ENCODE measurements around the gene XKR7. TPM values are rescaled to one million over a fixed set of nuclear protein-coding genes. Genes with fewer than 3 reads are reported as not detected.
"Not testable (repeated sequence)": the region's sequence is repeated elsewhere in the genome, so short reads cannot be mapped to it uniquely, and the experiment has no call there.

XKR7 gene
- total RNA-seq, 2 donors from 2014 or later, result 0.26 to 0.33 TPM

DNA sequence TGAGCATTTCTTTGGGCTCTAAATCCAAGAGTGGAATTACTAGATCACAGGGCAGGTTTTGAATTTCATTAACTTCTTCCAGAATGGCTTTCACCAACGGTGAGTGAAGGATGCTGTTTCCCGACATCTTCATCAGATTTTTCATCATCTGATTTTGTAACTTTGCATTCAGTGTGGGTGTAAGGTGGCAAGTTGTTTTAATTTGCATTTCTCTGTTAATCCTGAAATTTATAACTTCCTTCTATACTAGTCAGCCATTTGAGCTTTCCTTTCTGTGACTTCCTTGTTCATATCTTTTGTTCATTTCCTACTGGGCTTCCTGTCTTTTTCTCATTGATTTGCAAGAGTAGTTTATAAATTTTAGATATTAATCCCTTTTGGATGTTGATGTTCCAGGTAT, 65.4 kb downstream of the XKR7 start:
- TF ChIP-seq, protein P1, sequence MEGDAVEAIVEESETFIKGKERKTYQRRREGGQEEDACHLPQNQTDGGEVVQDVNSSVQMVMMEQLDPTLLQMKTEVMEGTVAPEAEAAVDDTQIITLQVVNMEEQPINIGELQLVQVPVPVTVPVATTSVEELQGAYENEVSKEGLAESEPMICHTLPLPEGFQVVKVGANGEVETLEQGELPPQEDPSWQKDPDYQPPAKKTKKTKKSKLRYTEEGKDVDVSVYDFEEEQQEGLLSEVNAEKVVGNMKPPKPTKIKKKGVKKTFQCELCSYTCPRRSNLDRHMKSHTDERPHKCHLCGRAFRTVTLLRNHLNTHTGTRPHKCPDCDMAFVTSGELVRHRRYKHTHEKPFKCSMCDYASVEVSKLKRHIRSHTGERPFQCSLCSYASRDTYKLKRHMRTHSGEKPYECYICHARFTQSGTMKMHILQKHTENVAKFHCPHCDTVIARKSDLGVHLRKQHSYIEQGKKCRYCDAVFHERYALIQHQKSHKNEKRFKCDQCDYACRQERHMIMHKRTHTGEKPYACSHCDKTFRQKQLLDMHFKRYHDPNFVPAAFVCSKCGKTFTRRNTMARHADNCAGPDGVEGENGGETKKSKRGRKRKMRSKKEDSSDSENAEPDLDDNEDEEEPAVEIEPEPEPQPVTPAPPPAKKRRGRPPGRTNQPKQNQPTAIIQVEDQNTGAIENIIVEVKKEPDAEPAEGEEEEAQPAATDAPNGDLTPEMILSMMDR (IDR thresholded peaks at IDR 0.05), result no peak
- no peak for TF ChIP-seq POLR2A (IDR thresholded peaks at IDR 0.05)
- intact Hi-C loops (cut with DNase I), result loop anchor here (5.0 to 10.0 kb wide), 2 partner anchors 179 to 206 kb away; no protein-coding TSS in a partner anchor
- Histone ChIP-seq H3K27ac (no peak overlapping the region), H3K27me3 (peaks cover 0 to 9% of the 10 kb centered on the region in 2 donors), H3K9me3 (no peaks in the 10 kb centered on the region), H3K36me3 (replicated peaks in 1 of 2; ENCODE audit: insufficient read depth in 1 of 2, low read depth in 2 of 2) (no peaks in the 10 kb centered on the region), H3K4me1 (peaks cover 12% of the 10 kb centered on the region), H3K4me3 (no peak overlapping the region)
- DNase-seq (no peak), ATAC-seq (no peak)
- WGBS, 2 donors, result 44 to 53% methylated on average over 2 of the region's 2 CpGs

- H3K4me1 ChIP-seq, result peaks cover 12% of the 10 kb centered on the region
- not testable (repeated sequence) for ATAC-seq; H3K36me3 ChIP-seq (replicated peaks in 1 of 2; ENCODE audit: insufficient read depth in 1 of 2, low read depth in 2 of 2); H3K27ac ChIP-seq; H3K9me3 ChIP-seq; DNase-seq; H3K4me3 ChIP-seq; H3K27me3 ChIP-seq
- 65 to 66% methylated on average over 3 of the region's 3 CpGs for WGBS, 2 donors
- intact Hi-C loops (cut with DNase I), result loop anchor here (5.0 to 10.0 kb wide), 2 partner anchors 179 to 206 kb away; no protein-coding TSS in a partner anchor
Measured at GRCh38 chr20:32033721-32034120, 65.8 kb downstream of the XKR7 start.

DNA sequence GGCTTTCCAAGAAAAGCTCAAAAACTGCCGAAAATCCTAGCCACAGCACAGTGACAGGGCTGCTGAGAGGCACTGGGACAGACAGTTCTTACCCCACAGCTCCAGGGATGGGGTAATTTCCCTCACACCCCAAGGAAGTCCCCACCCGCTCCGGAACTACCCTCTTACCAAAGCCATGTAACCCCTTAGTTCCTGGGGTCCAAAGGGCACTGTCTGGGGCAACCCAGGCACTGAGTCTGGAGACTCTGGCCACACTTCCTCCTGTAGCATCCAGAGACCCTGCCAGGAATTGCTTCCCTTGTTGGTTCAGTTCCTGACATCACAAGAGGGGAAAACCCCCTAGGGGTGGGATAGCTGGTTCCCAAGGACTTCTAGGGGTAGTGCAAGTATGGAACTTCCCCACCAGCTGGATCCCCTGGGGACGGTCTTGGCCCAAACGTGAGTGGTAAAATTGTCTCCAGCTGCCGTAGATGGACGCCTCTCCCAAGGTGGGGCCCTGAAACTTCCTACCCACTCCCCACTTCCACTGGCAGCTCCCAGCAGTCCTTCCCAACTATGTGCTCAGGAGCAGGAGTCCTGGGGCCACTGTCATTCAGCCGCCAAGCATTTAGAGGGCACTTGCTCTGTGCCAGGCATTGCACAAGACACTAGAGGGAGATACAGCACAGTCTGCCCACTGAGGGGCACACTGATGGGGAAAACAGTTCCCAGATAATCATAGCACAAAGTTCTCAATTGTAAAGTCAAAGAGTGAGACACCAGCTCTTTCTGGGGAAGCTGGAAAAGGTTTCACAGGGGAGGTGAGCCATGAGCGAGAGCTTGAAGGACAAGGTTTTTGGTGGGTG, 66.9 kb downstream of the XKR7 start:
- Histone ChIP-seq H3K27ac (no peak overlapping the region), H3K27me3 (peaks cover 0 to 9% of the 10 kb centered on the region in 2 donors), H3K4me1 (peaks cover 12% of the 10 kb centered on the region), H3K4me3 (no peak overlapping the region), H3K9me3 (no peaks in the 10 kb centered on the region), H3K36me3 (replicated peaks in 1 of 2; ENCODE audit: insufficient read depth in 1 of 2, low read depth in 2 of 2) (no peaks in the 10 kb centered on the region)
- ATAC-seq (no peak), DNase-seq (peak in 1 of 4 donors; percentile 44)
- 34 to 35% methylated on average over 6 to 9 of the region's 9 CpGs for WGBS, 2 donors
- intact Hi-C loops (cut with DNase I), result loop anchor here (5.0 to 10.0 kb wide), 2 partner anchors 180 to 208 kb away; no protein-coding TSS in a partner anchor
- no peak for TF ChIP-seq POLR2A (IDR thresholded peaks at IDR 0.05)
- TF ChIP-seq, protein P1 (IDR thresholded peaks at IDR 0.05), result no peak

GRCh38 chr20:32035426-32035779, 67.5 kb downstream of the XKR7 start:
- TF ChIP-seq, protein P1 (IDR thresholded peaks at IDR 0.05), result no peak
- TF ChIP-seq POLR2A (IDR thresholded peaks at IDR 0.05), result no peak
- intact Hi-C loops (cut with DNase I), result loop anchor here (10.0 kb wide), 1 partner anchor 181 kb away; no protein-coding TSS in a partner anchor
- Histone ChIP-seq H3K9me3 (no peaks in the 10 kb centered on the region), H3K36me3 (replicated peaks in 1 of 2; ENCODE audit: insufficient read depth in 1 of 2, low read depth in 2 of 2) (no peaks in the 10 kb centered on the region), H3K27ac (no peak overlapping the region), H3K4me1 (peaks cover 12% of the 10 kb centered on the region), H3K4me3 (no peak overlapping the region), H3K27me3 (peaks cover 0 to 9% of the 10 kb centered on the region in 2 donors)
- 57 to 61% methylated on average over 8 of the region's 8 CpGs for WGBS, 2 donors
- no peak for DNase-seq
- no peak for ATAC-seq

- intact Hi-C loops (cut with DNase I), result loop anchor here (10.0 kb wide), 1 partner anchor 181 kb away; no protein-coding TSS in a partner anchor
- no peak for ATAC-seq
- no peak overlapping the region for H3K27ac ChIP-seq
- no peaks in the 10 kb centered on the region for H3K36me3 ChIP-seq (replicated peaks in 1 of 2; ENCODE audit: insufficient read depth in 1 of 2, low read depth in 2 of 2)
- H3K27me3 ChIP-seq, result peaks cover 0 to 9% of the 10 kb centered on the region in 2 donors
- WGBS, 2 donors, result 29 to 33% methylated on average over 4 of the region's 4 CpGs
- H3K4me3 ChIP-seq, result no peak overlapping the region
- no peaks in the 10 kb centered on the region for H3K9me3 ChIP-seq
- peaks cover 8% of the 10 kb centered on the region for H3K4me1 ChIP-seq
- no peak for DNase-seq
- TF ChIP-seq POLR2A (IDR thresholded peaks at IDR 0.05), result no peak
- TF ChIP-seq, protein P1 (IDR thresholded peaks at IDR 0.05), result no peak
Measured at GRCh38 chr20:32036252-32036651, 68.3 kb downstream of the XKR7 start.
